ENCODE results near the gene IMMP2L.
"Not testable (repeated sequence)": the region's sequence is repeated elsewhere in the genome, so short reads cannot be mapped to it uniquely, and the experiment has no call there.

Gene IMMP2L

GRCh38 chr7:111323670-111324069, 238.6 kb downstream of the IMMP2L start:
- DNase-seq = not testable (repeated sequence)

DNA sequence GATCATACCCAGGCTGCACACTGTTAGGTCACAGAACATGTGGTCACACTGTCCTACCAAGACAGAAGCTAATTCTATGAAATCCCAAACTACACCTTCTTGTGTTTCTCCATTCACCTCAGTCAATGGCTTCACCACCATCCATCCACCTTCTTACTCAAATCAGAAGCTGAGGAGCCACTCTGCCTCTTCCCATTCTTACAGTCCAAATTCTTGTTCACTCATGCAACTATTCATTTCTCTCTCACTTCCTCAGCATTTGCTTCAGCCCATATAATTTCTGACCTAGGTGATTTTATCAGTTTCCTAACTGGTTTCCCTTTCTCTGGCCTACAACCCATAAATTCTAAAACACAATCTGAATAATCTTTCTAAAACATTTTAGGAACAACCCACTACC, 242.2 kb downstream of the IMMP2L start:
- DNase-seq = no peak

GRCh38 chr7:111312966-111313365, 249.3 kb downstream of the IMMP2L start:
- peak; percentile 10 for DNase-seq

- no peak for DNase-seq
Observed at GRCh38 chr7:111308691-111309090, 253.6 kb downstream of the IMMP2L start.

DNA sequence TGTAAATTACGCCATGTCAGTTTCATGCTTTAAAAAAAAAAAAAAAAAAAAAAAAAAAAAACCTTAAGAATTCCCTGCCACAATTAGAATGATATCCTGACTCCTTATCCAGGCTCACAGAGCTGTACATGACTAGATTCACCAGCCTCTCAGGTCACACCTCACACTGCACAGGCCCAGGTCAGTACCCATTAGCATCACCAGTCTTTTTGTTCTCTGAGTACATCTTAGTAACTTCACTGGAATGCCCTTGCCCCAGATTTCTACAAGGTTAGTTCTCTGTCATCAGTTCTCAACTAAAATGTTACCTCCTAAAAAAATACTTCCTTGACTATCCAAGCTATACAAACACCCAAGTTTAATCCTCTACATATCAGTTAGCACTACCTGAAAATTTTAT, 260.4 kb downstream of the IMMP2L start:
- no peak for DNase-seq

- no peak for DNase-seq
Observed at GRCh38 chr7:111294494-111294893, 267.8 kb downstream of the IMMP2L start.

- DNase-seq = peak; percentile 58
Observed at GRCh38 chr7:111292026-111292470, 270.2 kb downstream of the IMMP2L start.

- no peak for DNase-seq
Observed at GRCh38 chr7:111290982-111291381, 271.3 kb downstream of the IMMP2L start.

GRCh38 chr7:111290419-111290818, 271.9 kb downstream of the IMMP2L start:
- no peak for DNase-seq

GRCh38 chr7:111288441-111288840, 273.9 kb downstream of the IMMP2L start:
- DNase-seq = not testable (repeated sequence)

DNA sequence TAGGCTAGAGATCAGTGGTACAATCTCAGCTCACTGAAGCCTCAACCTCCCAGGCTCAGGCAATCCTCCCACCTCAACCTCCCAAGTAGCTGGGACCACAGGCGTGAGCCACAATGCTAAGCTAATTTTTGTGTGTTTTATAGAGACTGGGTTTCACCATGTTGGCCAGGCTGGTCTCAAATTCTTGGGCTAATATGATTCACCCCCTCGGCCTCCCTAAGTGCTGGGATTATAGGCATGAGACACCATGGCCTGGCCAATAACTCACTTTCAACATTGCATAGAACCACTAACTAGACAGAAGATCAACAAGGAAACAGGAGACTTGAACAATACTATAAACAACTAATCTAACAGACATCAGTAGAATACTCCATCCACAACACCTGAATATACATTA, 279.7 kb downstream of the IMMP2L start:
- no peak for DNase-seq

DNA sequence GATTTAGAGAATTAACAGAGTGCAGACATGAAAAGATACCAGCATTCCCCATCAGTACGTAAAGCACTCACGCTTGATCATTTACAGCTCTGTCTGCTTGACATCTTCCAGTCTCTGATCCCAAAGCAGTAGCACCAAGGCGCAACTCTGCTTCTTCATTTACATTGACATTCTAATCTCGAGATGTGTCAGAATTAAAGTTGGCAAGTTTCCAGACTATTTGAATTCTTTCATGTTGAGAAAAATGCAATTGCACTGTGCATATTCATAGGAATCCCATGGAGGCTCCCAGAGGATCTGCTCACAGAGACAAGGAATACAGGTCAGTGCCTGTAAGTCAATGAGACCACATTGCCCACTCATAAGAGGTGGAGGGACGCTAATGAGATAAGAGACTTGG, 287.4 kb downstream of the IMMP2L start:
- peak; percentile 62 for DNase-seq

GRCh38 chr7:111272092-111272491, 290.2 kb downstream of the IMMP2L start:
- DNase-seq = no peak

DNA sequence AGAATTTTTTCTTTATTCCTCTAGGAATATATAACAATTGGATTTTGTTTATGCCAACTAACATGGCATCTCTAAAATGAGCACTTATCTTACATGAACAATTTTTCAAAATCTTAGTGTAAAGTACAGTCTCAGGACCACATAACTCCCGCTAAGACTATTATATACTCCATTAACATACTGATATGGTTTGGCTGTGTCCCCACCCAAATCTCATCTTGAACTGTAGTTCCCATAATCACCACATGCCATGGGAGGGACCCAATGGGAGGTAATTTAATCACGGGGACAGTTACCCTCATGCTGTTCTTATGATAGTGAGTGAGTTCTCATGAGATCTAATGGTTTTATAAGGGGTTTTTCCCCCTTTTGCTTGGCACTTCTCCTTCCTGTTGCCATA, 291.5 kb downstream of the IMMP2L start:
- not testable (repeated sequence) for DNase-seq

DNA sequence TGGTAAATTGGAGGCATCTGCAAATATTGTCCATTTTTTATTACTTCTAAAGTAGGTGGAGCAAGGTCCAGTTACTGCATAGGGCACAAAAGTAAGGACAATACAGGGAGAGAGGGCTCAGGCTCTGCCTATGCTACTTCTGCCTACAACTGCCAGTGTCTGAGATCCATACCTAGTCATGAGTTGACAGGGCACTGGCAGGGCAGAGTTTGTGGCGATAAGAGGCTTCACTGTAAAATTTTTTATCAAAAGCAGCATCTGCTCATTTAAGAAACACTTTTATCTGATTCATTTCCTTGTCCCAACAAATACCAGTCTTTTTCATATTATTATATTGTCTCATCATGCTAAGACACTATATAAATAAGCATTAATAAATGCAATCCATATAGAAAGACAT, 293.4 kb downstream of the IMMP2L start:
- no peak for DNase-seq

DNA sequence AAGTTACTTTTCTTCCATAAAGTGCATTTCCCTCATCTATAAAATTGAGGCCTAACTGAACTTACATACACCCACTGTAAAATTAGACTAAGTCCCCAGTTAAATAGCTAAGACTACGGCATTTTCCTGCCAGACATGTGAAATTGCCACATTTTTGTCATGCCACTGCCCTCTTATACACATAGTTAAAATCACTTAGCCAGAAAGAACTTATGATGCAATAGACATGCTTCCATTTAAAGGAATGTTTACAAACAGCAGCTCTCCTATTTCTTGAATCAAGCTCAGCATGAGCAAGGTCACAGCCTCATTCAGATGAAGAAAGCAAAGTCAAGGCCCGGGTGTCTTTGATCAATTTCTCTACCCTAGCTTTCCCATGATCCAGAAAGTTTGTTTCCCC, 295.7 kb downstream of the IMMP2L start:
- DNase-seq = peak; percentile 70

DNA sequence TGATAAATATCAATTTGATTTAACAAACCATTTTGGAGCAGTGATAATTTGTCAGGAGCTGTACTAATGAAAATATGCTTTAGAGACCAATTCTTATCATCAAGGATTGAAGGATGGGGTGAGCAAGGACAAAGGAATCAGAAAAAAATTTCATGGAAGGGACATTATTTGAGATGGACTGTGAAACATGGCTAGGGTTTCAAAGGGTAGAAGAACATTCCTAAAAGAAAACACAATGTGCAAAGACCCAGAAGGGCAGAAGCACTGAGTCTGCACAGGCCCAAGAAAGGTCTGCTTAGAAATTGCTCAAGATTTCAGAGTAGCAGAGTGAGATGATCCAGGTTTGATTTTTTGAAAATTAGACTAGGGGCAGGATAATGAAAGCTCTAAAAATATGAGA, 296.9 kb downstream of the IMMP2L start:
- DNase-seq = peak; percentile 24

DNA sequence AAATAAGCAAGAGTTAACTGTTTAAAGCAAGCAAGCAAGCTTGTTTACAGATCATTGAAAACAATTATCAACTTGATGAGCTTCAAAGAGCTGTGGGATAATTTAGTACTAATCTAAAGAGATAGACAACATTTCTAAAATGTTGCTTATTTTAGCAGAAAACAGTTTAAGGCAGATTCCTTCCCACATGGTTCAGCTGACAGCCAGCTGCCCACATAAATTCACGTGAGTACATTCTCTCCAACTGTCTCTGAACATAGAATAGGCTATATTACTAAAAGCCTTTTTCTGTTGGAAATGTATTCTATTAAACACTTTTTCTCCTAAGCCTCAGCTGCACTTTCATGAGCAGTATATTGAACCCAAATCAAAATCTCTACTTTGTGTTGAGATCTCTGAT, 297.3 kb downstream of the IMMP2L start:
- no peak for DNase-seq

DNA sequence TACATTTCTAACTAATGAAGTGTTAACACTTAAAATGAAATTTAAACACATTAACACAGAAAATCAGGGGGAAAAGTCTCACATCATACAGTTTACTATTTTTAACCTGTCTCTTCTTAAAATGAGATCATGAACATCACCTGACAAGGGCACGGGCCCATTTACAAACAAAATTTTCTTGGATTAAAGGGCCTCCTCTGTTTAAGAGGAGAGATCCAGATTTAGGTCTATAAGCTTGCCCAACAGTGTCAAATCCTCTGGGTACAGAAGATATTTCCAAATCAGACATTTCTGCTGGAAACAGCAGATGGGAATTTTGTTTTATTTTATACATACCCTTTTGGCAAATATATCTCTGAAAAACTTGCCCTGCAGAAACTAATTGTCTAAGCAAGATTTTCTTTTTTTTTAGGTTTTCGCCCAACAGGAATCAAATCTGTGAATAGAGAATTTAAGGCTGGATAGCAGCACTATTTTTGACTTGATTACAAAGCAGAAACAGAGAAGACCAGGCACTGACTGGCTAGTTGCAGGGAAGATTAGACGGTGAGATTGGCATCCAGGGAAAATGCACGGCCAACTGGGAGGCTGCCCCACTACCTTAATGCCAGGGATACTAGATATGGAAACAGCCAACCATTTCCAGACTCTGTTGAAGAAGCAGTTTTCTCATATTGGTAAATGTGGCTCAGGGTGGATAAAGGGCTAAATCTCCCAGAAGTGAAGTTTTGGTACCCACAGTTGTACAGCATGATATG, 298.0 kb downstream of the IMMP2L start:
- DNase-seq = no peak

GRCh38 chr7:111262293-111263116, 299.8 kb downstream of the IMMP2L start:
- peak; percentile 36 for DNase-seq

DNA sequence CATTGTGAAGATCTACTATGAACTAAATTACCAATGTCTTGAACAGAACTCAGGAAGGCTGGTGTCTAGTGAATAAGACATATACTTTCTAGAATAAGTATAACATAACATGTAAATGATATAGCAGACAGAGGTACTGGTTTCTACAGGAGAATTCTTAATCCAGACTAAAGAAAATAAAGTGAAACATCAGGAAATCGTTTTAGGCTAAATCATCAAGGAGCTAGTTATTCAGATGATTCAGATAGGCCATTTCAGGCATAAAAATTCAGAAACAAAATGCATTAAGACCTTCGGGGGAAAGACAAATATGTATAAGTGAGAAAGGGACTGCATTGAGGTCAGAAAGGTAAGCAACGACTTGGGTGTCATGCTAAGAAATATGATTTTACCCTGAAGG, 300.8 kb downstream of the IMMP2L start:
- peak; percentile 35 for DNase-seq

DNA sequence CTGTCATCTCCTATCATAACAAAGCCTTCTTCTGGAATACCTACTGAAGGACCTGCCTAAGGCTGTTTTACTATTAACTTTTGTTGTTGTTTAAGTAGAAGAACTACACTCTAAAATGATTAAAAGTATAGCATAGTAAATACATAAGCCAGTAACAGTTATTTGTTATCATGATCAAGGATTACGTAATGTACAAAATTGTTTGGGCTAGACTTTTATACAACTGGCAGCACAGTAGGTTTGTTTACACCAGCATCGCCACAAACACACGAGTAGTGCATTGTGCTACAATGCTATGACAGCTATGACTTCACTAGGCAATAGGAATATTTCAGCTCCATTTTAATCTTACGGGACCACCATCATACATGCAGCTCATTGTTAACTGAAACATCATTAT, 302.3 kb downstream of the IMMP2L start:
- no peak for DNase-seq

GRCh38 chr7:111256391-111256790, 305.9 kb downstream of the IMMP2L start:
- no peak for DNase-seq

- no peak for DNase-seq
Observed at GRCh38 chr7:111255576-111255975, 306.7 kb downstream of the IMMP2L start.
